Fibroblast of lung (primary cell): Measurements from ENCODE around the gene MRPL24. TPM values are rescaled to one million over a fixed set of nuclear protein-coding genes. Genes with fewer than 3 reads are reported as not detected.
A peak's percentile ranks its signal among the peaks of the same experiment; 100 is the strongest.

Experiments used
- DNase-seq, 2 donors: peaks; one replicate each; pipeline versions ENCODE4 v3.0.0 to v3.0.0-alpha.2; 2010; ENCODE audit warnings: low read depth in 2 of 2
- H2AFZ ChIP-seq: 2 replicates; pipeline ENCODE4 v1.5.1; 2012; ENCODE audit warnings: low read length, control low read depth, inconsistent platforms
- H3K27ac ChIP-seq: 2 replicates; pipeline ENCODE4 v1.5.1; 2011; ENCODE audit warnings: low read length, control low read depth; ENCODE audit not compliant: insufficient read depth
- H3K27me3 ChIP-seq: 2 replicates; pipeline ENCODE4 v1.5.1; 2011; ENCODE audit warnings: mild to moderate bottlenecking, low read length; ENCODE audit not compliant: control insufficient read depth, insufficient read depth
- H3K36me3 ChIP-seq: 2 replicates; pipeline ENCODE4 v1.5.1; 2011; ENCODE audit warnings: low read length; ENCODE audit not compliant: control insufficient read depth, insufficient read depth
- H3K4me1 ChIP-seq: 2 replicates; pipeline ENCODE4 v1.5.1; 2011; ENCODE audit warnings: low read length; ENCODE audit not compliant: control insufficient read depth, insufficient read depth; ENCODE audit errors: extremely low read depth
- H3K4me2 ChIP-seq: 2 replicates; pipeline ENCODE4 v1.5.1; 2011; ENCODE audit warnings: low read length, control low read depth; ENCODE audit not compliant: insufficient read depth; ENCODE audit errors: extremely low read depth
- H3K4me3 ChIP-seq, 4 experiments: fragments of 200-600 bp in 1 of 4; sonication (generic) in 1 of 4; replicated peaks in 1 of 4; 2 replicates each; pipeline ENCODE4 v1.5.1; 2011 to 2016; ENCODE audit warnings: low read length in 4 of 4, low read depth in 3 of 4, mild to moderate bottlenecking in 3 of 4, control low read depth in 2 of 4, inconsistent platforms in 1 of 4, mixed read lengths in 1 of 4; ENCODE audit not compliant: insufficient read depth in 1 of 4; ENCODE audit errors: control extremely low read depth in 1 of 4
- H3K79me2 ChIP-seq: 2 replicates; pipeline ENCODE4 v1.5.1; 2012; ENCODE audit warnings: mild to moderate bottlenecking, low read length, inconsistent platforms; ENCODE audit not compliant: control insufficient read depth, insufficient read depth
- H3K9ac ChIP-seq: 2 replicates; pipeline ENCODE4 v1.5.1; 2011; ENCODE audit warnings: mild to moderate bottlenecking, low read length, control low read depth; ENCODE audit not compliant: insufficient read depth
- H3K9me3 ChIP-seq: 2 replicates; pipeline ENCODE4 v1.5.1; 2012; ENCODE audit warnings: low read depth, low read length; ENCODE audit not compliant: control insufficient read depth, insufficient read depth
- H4K20me1 ChIP-seq: 2 replicates; pipeline ENCODE4 v1.5.1; 2011; ENCODE audit warnings: low read length; ENCODE audit not compliant: control insufficient read depth, insufficient read depth; ENCODE audit errors: extremely low read depth
- CTCF ChIP-seq, 2 donors: IDR thresholded peaks in 1 of 2; conservative IDR thresholded peaks in 1 of 2; 1 replicate in 1 of 2; 2 replicates in 1 of 2; pipeline ENCODE4 v1.5.1; 2011 to 2012; ENCODE audit warnings: low read length in 2 of 2, control low read depth in 1 of 2, inconsistent platforms in 1 of 2, low read depth in 1 of 2, mild to moderate bottlenecking in 1 of 2
- EZH2 ChIP-seq: IDR thresholded peaks from 2 replicates; pipeline ENCODE4 v1.5.1; 2012; ENCODE audit warnings: low read length, control low read depth, mild to moderate bottlenecking; ENCODE audit errors: missing control alignments
- polyA plus RNA-seq, 2 donors: library from polyadenylated mRNA; depleted of rRNA in 1 of 2; stranded (reverse) in 1 of 2; unstranded in 1 of 2; fragments of >200 nt; gene quantifications; 2 replicates each; pipeline ENCODE4 v1.2.1, GENCODE V29; 2011 to 2012; ENCODE audit warnings: missing spikeins in 1 of 2
- total RNA-seq: library from RNA; depleted of rRNA; stranded (reverse); fragments of >200 nt; gene quantifications from 2 replicates; pipeline ENCODE4 v1.2.1, GENCODE V29; 2014

The MRPL24 gene
- total and polyA plus RNA-seq, 2 donors (not counting 1 experiment from before 2014, with no cell fraction given) = 58.8 to 67.2 TPM

DNA sequence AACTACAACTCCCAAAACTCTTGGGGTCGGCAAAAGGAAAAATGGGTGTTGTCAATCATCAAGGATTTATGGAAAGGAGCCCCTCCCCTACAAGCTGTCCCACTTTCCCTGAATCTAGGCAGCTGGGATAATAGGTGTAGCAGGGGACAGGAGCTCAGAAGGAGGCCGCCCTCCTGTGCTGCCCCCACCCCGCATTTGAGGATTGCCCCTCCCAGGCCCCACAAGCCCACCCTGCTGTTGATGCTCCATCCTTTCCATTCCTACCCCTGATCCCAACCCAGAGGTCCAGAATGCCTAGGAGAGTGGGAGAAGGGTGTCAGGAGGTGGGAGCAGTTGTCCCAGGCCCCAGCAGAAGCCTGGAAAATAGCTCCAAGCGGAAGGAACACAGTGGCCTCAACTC is 1.9 kb upstream of the MRPL24 start:
- Histone ChIP-seq H3K4me1 (peaks cover 22% of the 10 kb centered on the region), H3K4me3 (no peak overlapping the region), H3K79me2 (peaks cover 51% of the 10 kb centered on the region)

GRCh38 chr1:156742017-156742416 is 1.1 kb upstream of the MRPL24 start:
- H4K20me1 ChIP-seq = no peaks in the 10 kb centered on the region
- no peaks in the 10 kb centered on the region for H3K27me3 ChIP-seq
- H3K79me2 ChIP-seq = peaks cover 44% of the 10 kb centered on the region
- H3K9ac ChIP-seq = no peak overlapping the region
- no peak for TF ChIP-seq EZH2
- TF ChIP-seq CTCF (conservative IDR thresholded peaks at IDR 0.05 in 1 of 2, IDR thresholded peaks at IDR 0.05 in 1 of 2; ENCODE audit: low read depth in 1 of 2, low read length in 2 of 2) = no peak
- H2AFZ ChIP-seq = no peak overlapping the region
- no peaks in the 10 kb centered on the region for H3K9me3 ChIP-seq
- peaks cover 16% of the 10 kb centered on the region for H3K4me1 ChIP-seq
- H3K36me3 ChIP-seq = peaks cover 24% of the 10 kb centered on the region
- H3K4me2 ChIP-seq = no peak overlapping the region
- no peak overlapping the region for H3K4me3 ChIP-seq
- no peak for DNase-seq
- peak overlapping the region; percentile 29 for H3K27ac ChIP-seq

More for the DNA sequence above, 1.9 kb upstream of the MRPL24 start:
- TF ChIP-seq CTCF (conservative IDR thresholded peaks at IDR 0.05 in 1 of 2, IDR thresholded peaks at IDR 0.05 in 1 of 2; ENCODE audit: low read depth in 1 of 2, low read length in 2 of 2) = no peak
- no peak for TF ChIP-seq EZH2
- Histone ChIP-seq H3K36me3 (peaks cover 22% of the 10 kb centered on the region), H3K27ac (no peak overlapping the region), H3K9ac (no peak overlapping the region), H4K20me1 (no peaks in the 10 kb centered on the region), H2AFZ (no peak overlapping the region), H3K27me3 (no peaks in the 10 kb centered on the region), H3K4me2 (no peak overlapping the region), H3K9me3 (no peaks in the 10 kb centered on the region)
- DNase-seq = no peak

- H3K4me3 ChIP-seq = peak overlapping the region in 2 of 4 experiments; percentile 14 to 25
- H3K27me3 ChIP-seq = no peaks in the 10 kb centered on the region
- DNase-seq = no peak
- peaks cover 14% of the 10 kb centered on the region for H3K4me1 ChIP-seq
- H3K79me2 ChIP-seq = peaks cover 41% of the 10 kb centered on the region
- no peak overlapping the region for H3K9ac ChIP-seq
- no peaks in the 10 kb centered on the region for H4K20me1 ChIP-seq
- H3K27ac ChIP-seq = peak overlapping the region; percentile 46
- H3K9me3 ChIP-seq = no peaks in the 10 kb centered on the region
- H3K36me3 ChIP-seq = peaks cover 24% of the 10 kb centered on the region
- peak overlapping the region; percentile 28 for H3K4me2 ChIP-seq
- TF ChIP-seq EZH2 (no peak), CTCF (conservative IDR thresholded peaks at IDR 0.05 in 1 of 2, IDR thresholded peaks at IDR 0.05 in 1 of 2; ENCODE audit: low read depth in 1 of 2, low read length in 2 of 2) (no peak)
- H2AFZ ChIP-seq = peak overlapping the region; percentile 24
Observed at GRCh38 chr1:156741481-156741983, 644 bp upstream of the MRPL24 start.
